Stimulated activated CD8-positive, alpha-beta memory T cell treated with anti-CD3 and anti-CD28 coated beads, Interleukin-4, amount 100 ng/mL, for 48 hours (primary cell): ENCODE data around the gene C1orf232.

Experiments used
- DNase-seq: peaks from one replicate; pipeline ENCODE4 v3.0.0-alpha.2; 2020

C1orf232 gene

GRCh38 chr1:26122988-26123973, 45.5 kb downstream of the C1orf232 start:
- DNase-seq = no peak

- DNase-seq = no peak
Observed at GRCh38 chr1:26121854-26122773, 46.6 kb downstream of the C1orf232 start.

DNA sequence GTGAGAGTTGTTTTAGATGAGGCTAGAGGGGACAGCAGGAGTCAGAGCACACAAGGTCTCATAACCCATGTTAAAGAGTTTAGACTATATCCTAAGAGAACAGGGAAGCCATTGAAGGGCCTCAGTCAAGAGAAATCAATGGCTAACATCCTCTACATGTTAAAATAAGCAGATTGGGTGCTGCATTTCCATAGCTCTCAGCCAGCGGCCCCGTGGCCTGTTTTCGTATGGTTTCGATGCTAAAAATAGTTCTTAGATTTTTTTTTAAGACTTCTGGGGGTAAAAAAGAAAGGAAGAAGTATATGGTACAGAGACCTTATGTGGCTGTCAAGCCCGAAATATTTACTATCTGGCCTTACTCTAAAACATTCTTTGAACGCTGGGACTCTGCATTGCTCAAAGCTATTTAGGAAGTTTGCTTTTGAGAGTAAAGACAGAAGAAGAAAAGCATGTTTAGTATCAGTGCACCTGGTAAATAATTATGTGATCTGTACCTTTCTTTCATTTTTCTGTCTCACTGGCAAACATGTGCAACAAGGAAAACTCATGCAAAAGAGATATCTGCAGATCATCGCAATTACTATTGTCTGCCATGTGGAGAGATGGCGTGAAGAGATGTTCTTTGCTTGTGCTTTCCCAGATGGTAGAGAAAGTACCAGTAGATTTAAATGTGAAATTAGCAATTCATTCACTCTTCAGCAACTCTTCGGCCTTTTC, 48.7 kb downstream of the C1orf232 start:
- no peak for DNase-seq

DNA sequence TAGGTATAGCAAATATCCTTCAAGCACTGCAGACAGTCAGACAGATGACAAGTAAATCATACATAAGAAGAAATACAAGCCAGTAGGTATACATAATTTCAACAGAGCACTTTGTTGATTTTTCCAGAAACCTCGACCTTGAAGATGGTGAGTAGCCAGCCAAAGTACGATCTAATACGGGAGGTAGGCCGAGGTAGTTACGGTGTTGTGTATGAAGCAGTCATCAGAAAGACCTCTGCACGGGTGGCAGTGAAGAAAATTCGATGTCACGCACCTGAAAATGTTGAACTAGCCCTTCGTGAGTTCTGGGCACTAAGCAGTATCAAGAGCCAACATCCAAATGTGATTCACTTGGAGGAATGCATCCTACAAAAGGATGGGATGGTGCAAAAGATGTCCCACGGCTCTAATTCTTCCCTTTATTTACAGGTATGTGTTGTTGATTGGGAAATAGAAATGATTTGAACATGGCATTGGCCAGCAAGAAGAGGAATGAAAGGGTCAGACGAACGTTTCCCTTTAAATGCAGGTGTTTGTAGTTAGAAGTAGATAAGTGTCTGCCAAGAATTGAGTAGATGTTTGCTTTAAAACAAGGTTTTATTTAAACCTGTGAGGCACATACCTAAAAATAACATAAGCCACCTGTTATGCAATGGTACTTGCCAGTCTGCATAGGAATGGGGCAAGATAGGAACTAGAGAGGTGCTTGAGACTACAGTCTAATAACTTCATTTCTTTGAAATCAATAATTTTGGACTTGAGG, 54.4 kb downstream of the C1orf232 start:
- DNase-seq = no peak
